MM.1S (cell line): Measurements from ENCODE around the gene SEC24B.
"Not testable (repeated sequence)": the region's sequence is repeated elsewhere in the genome, so short reads cannot be mapped to it uniquely, and the experiment has no call there.

ENCODE experiments used
- DNase-seq: peaks from one replicate; pipeline ENCODE4 v3.0.0-alpha.2; 2015
- H2AFZ ChIP-seq: fragments of 300-600 bp; sonication (generic); 2 replicates; pipeline ENCODE4 v1.6.0; 2016; ENCODE audit warnings: antibody characterized with exemption, low read length
- H3F3A ChIP-seq: fragments of 300-600 bp; sonication (generic); 2 replicates; pipeline ENCODE4 v1.6.1; 2016; ENCODE audit warnings: mild to moderate bottlenecking, antibody characterized with exemption, low read length, moderate library complexity, mixed read lengths; ENCODE audit not compliant: insufficient read depth
- H3K27ac ChIP-seq: fragments of 300-600 bp; sonication (generic); 2 replicates; pipeline ENCODE4 v1.5.1; 2016; ENCODE audit warnings: mild to moderate bottlenecking, low read length
- H3K27me3 ChIP-seq: fragments of 300-600 bp; sonication (generic); replicated peaks from 2 replicates; pipeline ENCODE4 v1.6.0; 2016; ENCODE audit warnings: low read length; ENCODE audit not compliant: insufficient read depth
- H3K36me3 ChIP-seq: fragments of 300-600 bp; sonication (generic); replicated peaks from 2 replicates; pipeline ENCODE4 v1.6.1; 2016; ENCODE audit warnings: mild to moderate bottlenecking, low read length, mixed read lengths; ENCODE audit not compliant: insufficient read depth
- H3K4me1 ChIP-seq: fragments of 300-600 bp; sonication (generic); 2 replicates; pipeline ENCODE4 v1.6.1; 2016; ENCODE audit warnings: low read length, mixed read lengths
- H3K4me2 ChIP-seq: fragments of 300-600 bp; sonication (generic); 2 replicates; pipeline ENCODE4 v1.6.0; 2016; ENCODE audit warnings: low read depth, low read length
- H3K4me3 ChIP-seq: fragments of 300-600 bp; sonication (generic); 2 replicates; pipeline ENCODE4 v1.5.1; 2016; ENCODE audit warnings: low read length, mixed read lengths
- H3K79me2 ChIP-seq: fragments of 300-600 bp; sonication (generic); 2 replicates; pipeline ENCODE4 v1.6.1; 2016; ENCODE audit warnings: mixed run types, low read length, mixed read lengths
- H3K9ac ChIP-seq: fragments of 300-600 bp; sonication (generic); 2 replicates; pipeline ENCODE4 v1.6.1; 2016; ENCODE audit warnings: low read length, mixed read lengths
- H3K9me2 ChIP-seq: fragments of 300-600 bp; sonication (generic); replicated peaks from 2 replicates; pipeline ENCODE4 v1.6.1; 2016; ENCODE audit warnings: mild to moderate bottlenecking, low read length, mixed read lengths; ENCODE audit not compliant: insufficient read depth
- H3K9me3 ChIP-seq: fragments of 300-600 bp; sonication (generic); replicated peaks from 2 replicates; pipeline ENCODE4 v1.6.1; 2016; ENCODE audit warnings: mild to moderate bottlenecking, low read length, mixed read lengths; ENCODE audit not compliant: insufficient read depth
- H4K20me1 ChIP-seq: fragments of 300-600 bp; sonication (generic); 2 replicates; pipeline ENCODE4 v1.6.1; 2016; ENCODE audit warnings: mild to moderate bottlenecking, low read length, moderate library complexity, mixed read lengths; ENCODE audit not compliant: insufficient read depth
- CTCF ChIP-seq: fragments of 300-600 bp; sonication (generic); IDR thresholded peaks from 2 replicates; pipeline ENCODE4 v1.5.1; 2016; ENCODE audit warnings: antibody characterized with exemption, low read length, mixed read lengths
- EZH2 ChIP-seq: fragments of 300-600 bp; sonication (generic); optimal IDR thresholded peaks from 2 replicates; pipeline ENCODE3; 2017; ENCODE audit warnings: low read depth, mild to moderate bottlenecking, antibody characterized with exemption, low read length, mixed read lengths
- EZH2phosphoT487 ChIP-seq: fragments of 300-600 bp; sonication (generic); IDR thresholded peaks from 2 replicates; pipeline ENCODE4 v1.6.1; 2018; ENCODE audit warnings: antibody characterized with exemption, low read length

The SEC24B gene

GRCh38 chr4:109511414-109511813, 77.8 kb downstream of the SEC24B start:
- Histone ChIP-seq H3K79me2 (no peaks in the 10 kb centered on the region), H3K36me3 (peaks cover 3% of the 10 kb centered on the region; the same call in 1 of the 2 replicates)

GRCh38 chr4:109513368-109513767, 79.8 kb downstream of the SEC24B start:
- H3K27me3 ChIP-seq, H3F3A ChIP-seq, H3K9me3 ChIP-seq, H3K4me1 ChIP-seq, H3K36me3 ChIP-seq, H3K9ac ChIP-seq, H3K4me3 ChIP-seq, H3K4me2 ChIP-seq, H2AFZ ChIP-seq, DNase-seq, H3K27ac ChIP-seq, H3K9me2 ChIP-seq, H3K79me2 ChIP-seq, H4K20me1 ChIP-seq: not testable (repeated sequence)

More at GRCh38 chr4:109511414-109511813, 77.8 kb downstream of the SEC24B start:
- Histone ChIP-seq H3K27me3 (no peaks in the 10 kb centered on the region), H2AFZ (no peak overlapping the region), H3K9me2 (no peaks in the 10 kb centered on the region), H3K9ac (no peak overlapping the region), H3K27ac (no peak overlapping the region), H4K20me1 (no peaks in the 10 kb centered on the region), H3K9me3 (no peaks in the 10 kb centered on the region), H3K4me3 (no peak overlapping the region), H3K4me1 (no peaks in the 10 kb centered on the region), H3F3A (no peaks in the 10 kb centered on the region), H3K4me2 (no peak overlapping the region)
- TF ChIP-seq EZH2 (no peak), CTCF (no peak), EZH2phosphoT487 (no peak)
- no peak for DNase-seq

- H3K36me3 ChIP-seq: peaks cover 2% of the 10 kb centered on the region; the same call in 1 of the 2 replicates
- no peaks in the 10 kb centered on the region for H4K20me1 ChIP-seq
- H3K4me1 ChIP-seq: no peaks in the 10 kb centered on the region
- no peak overlapping the region for H2AFZ ChIP-seq
- H3K27me3 ChIP-seq: no peaks in the 10 kb centered on the region
- no peak for DNase-seq
- H3K79me2 ChIP-seq: no peaks in the 10 kb centered on the region
- H3F3A ChIP-seq: no peaks in the 10 kb centered on the region
- no peak overlapping the region for H3K9ac ChIP-seq
- no peak overlapping the region for H3K4me3 ChIP-seq
- no peak overlapping the region for H3K27ac ChIP-seq
- H3K9me3 ChIP-seq: no peaks in the 10 kb centered on the region
- TF ChIP-seq EZH2 (no peak), CTCF (no peak), EZH2phosphoT487 (no peak)
- no peak overlapping the region for H3K4me2 ChIP-seq
- no peaks in the 10 kb centered on the region for H3K9me2 ChIP-seq
Measured at GRCh38 chr4:109532182-109532581, 98.6 kb downstream of the SEC24B start.

- Histone ChIP-seq H3K79me2 (no peaks in the 10 kb centered on the region), H2AFZ (no peak overlapping the region), H3K4me3 (no peak overlapping the region), H3F3A (no peaks in the 10 kb centered on the region), H3K36me3 (no peaks in the 10 kb centered on the region), H3K4me2 (no peak overlapping the region), H3K9me3 (no peaks in the 10 kb centered on the region), H4K20me1 (no peaks in the 10 kb centered on the region), H3K4me1 (no peaks in the 10 kb centered on the region), H3K27me3 (no peaks in the 10 kb centered on the region), H3K9ac (no peak overlapping the region), H3K27ac (no peak overlapping the region), H3K9me2 (no peaks in the 10 kb centered on the region)
- DNase-seq: no peak
- TF ChIP-seq EZH2phosphoT487 (no peak), EZH2 (no peak), CTCF (no peak)
Measured at GRCh38 chr4:109545401-109545800, 111.8 kb downstream of the SEC24B start.
